Mesenchymal stem cell (in vitro differentiated cells and primary cell): Measurements from ENCODE around the gene TRPM3.

Experiments
- DNase-seq: peaks from one replicate; pipeline ENCODE4 v3.0.0-alpha.2; 2013
- H2AFZ ChIP-seq: one replicate; pipeline ENCODE4 v1.6.1; 2013; ENCODE audit warnings: low read depth, mild to moderate bottlenecking, control low read depth, inconsistent platforms, low read length, moderate library complexity
- H2AK5ac ChIP-seq: 2 replicates; pipeline ENCODE4 v1.6.1; 2013; ENCODE audit warnings: low read length, moderate library complexity, mild to moderate bottlenecking, inconsistent platforms; ENCODE audit not compliant: severe bottlenecking
- H2BK120ac ChIP-seq: one replicate; pipeline ENCODE4 v1.6.1; 2013; ENCODE audit warnings: low read depth, mild to moderate bottlenecking, inconsistent platforms, low read length, moderate library complexity
- H2BK12ac ChIP-seq, 2 experiments: one replicate each; pipeline ENCODE4 v1.6.1; 2013; ENCODE audit warnings: inconsistent platforms in 2 of 2, low read length in 2 of 2, mild to moderate bottlenecking in 2 of 2, moderate library complexity in 2 of 2, control low read depth in 1 of 2
- H2BK15ac ChIP-seq: one replicate; pipeline ENCODE4 v1.6.1; 2013; ENCODE audit warnings: mild to moderate bottlenecking, low read depth, inconsistent platforms; ENCODE audit not compliant: poor library complexity, severe bottlenecking
- H2BK5ac ChIP-seq: 2 replicates; pipeline ENCODE4 v1.6.1; 2013; ENCODE audit warnings: low read depth, mild to moderate bottlenecking, low read length, control low read depth, inconsistent platforms; ENCODE audit not compliant: poor library complexity, severe bottlenecking
- H3K14ac ChIP-seq, 2 experiments: one replicate each; pipeline ENCODE4 v1.6.1; 2013; ENCODE audit warnings: inconsistent platforms in 2 of 2, low read length in 2 of 2, control low read depth in 1 of 2, mild to moderate bottlenecking in 1 of 2, moderate library complexity in 1 of 2
- H3K18ac ChIP-seq, 2 experiments: one replicate each; pipeline ENCODE4 v1.6.1; 2013; ENCODE audit warnings: inconsistent platforms in 2 of 2, low read length in 2 of 2, control low read depth in 1 of 2, low read depth in 1 of 2, mild to moderate bottlenecking in 1 of 2
- H3K23ac ChIP-seq, 2 experiments: one replicate each; pipeline ENCODE4 v1.6.1; 2013; ENCODE audit warnings: inconsistent platforms in 2 of 2, low read length in 2 of 2, mild to moderate bottlenecking in 2 of 2, moderate library complexity in 2 of 2, control low read depth in 1 of 2
- H3K27ac ChIP-seq: 2 replicates; pipeline ENCODE4 v1.5.1; 2013; ENCODE audit warnings: mild to moderate bottlenecking, moderate library complexity, low read length, control low read depth, inconsistent platforms; ENCODE audit not compliant: poor library complexity, severe bottlenecking
- H3K27me3 ChIP-seq, 2 experiments: 2 replicates each; pipeline versions ENCODE4 v1.6.1 to v1.7.0; 2013; ENCODE audit warnings: low read length in 2 of 2, mild to moderate bottlenecking in 2 of 2, moderate library complexity in 2 of 2, control low read depth in 1 of 2, inconsistent platforms in 1 of 2; ENCODE audit not compliant: control insufficient read depth in 1 of 2, insufficient read depth in 1 of 2
- H3K36me3 ChIP-seq, 2 experiments: 2 replicates each; pipeline versions ENCODE4 v1.6.1 to v1.7.0; 2013; ENCODE audit warnings: low read length in 2 of 2, control low read depth in 1 of 2, inconsistent platforms in 1 of 2, low read depth in 1 of 2, mild to moderate bottlenecking in 1 of 2; ENCODE audit not compliant: insufficient read depth in 2 of 2, control insufficient read depth in 1 of 2
- H3K4ac ChIP-seq, 2 experiments: one replicate each; pipeline ENCODE4 v1.6.1; 2013; ENCODE audit warnings: inconsistent platforms in 2 of 2, low read length in 2 of 2, mild to moderate bottlenecking in 2 of 2, moderate library complexity in 2 of 2, control low read depth in 1 of 2, low read depth in 1 of 2
- H3K4me1 ChIP-seq: 2 replicates; pipeline ENCODE4 v1.6.1; 2013; ENCODE audit warnings: low read depth, low read length, control low read depth; ENCODE audit not compliant: control insufficient read depth, insufficient read depth
- H3K4me2 ChIP-seq: 2 replicates; pipeline ENCODE4 v1.6.1; 2013; ENCODE audit warnings: low read length, mild to moderate bottlenecking, inconsistent platforms; ENCODE audit not compliant: poor library complexity, severe bottlenecking
- H3K4me3 ChIP-seq, 2 experiments: 2 replicates each; pipeline versions ENCODE4 v1.5.1 to v1.7.0; 2013; ENCODE audit warnings: low read length in 2 of 2, mild to moderate bottlenecking in 2 of 2, control low read depth in 1 of 2, low read depth in 1 of 2; ENCODE audit not compliant: insufficient read depth in 1 of 2
- H3K79me1 ChIP-seq: replicated peaks from 2 replicates; pipeline ENCODE4 v1.6.1; 2013; ENCODE audit warnings: mild to moderate bottlenecking, control low read depth, low read length, inconsistent platforms; ENCODE audit not compliant: poor library complexity, severe bottlenecking
- H3K9ac ChIP-seq: 2 replicates; pipeline ENCODE4 v1.7.0; 2013; ENCODE audit warnings: mild to moderate bottlenecking, low read length, moderate library complexity
- H3K9me3 ChIP-seq: 2 replicates; pipeline ENCODE4 v1.7.0; 2013; ENCODE audit warnings: mild to moderate bottlenecking, low read length; ENCODE audit not compliant: control insufficient read depth
- H4K8ac ChIP-seq: one replicate; pipeline ENCODE4 v1.6.1; 2013; ENCODE audit warnings: inconsistent platforms, mild to moderate bottlenecking, low read length, moderate library complexity
- H4K91ac ChIP-seq: one replicate; pipeline ENCODE4 v1.6.1; 2013; ENCODE audit warnings: mild to moderate bottlenecking, low read length, inconsistent platforms
- WGBS: methylation state at CpG from one replicate; pipeline ENCODE4 v1.1.7; 2013; ENCODE audit warnings: mixed read lengths; 5-methylcytosine and 5-hydroxymethylcytosine counted together

TRPM3 gene

GRCh38 chr9:70618784-70619183, 502.6 kb downstream of the TRPM3 start:
- H2AFZ ChIP-seq: no peak overlapping the region
- no peak overlapping the region for H2BK15ac ChIP-seq
- H3K9ac ChIP-seq: no peak overlapping the region
- no peak overlapping the region for H3K27ac ChIP-seq
- H3K4me2 ChIP-seq: no peak overlapping the region
- no peak overlapping the region for H4K8ac ChIP-seq
- H3K27me3 ChIP-seq: peaks cover 0 to 10% of the 10 kb centered on the region in 2 experiments
- H3K9me3 ChIP-seq: no peaks in the 10 kb centered on the region
- H3K14ac ChIP-seq: no peak overlapping the region
- no peak overlapping the region for H2BK5ac ChIP-seq
- H3K79me1 ChIP-seq: no peaks in the 10 kb centered on the region
- DNase-seq: no peak
- no peaks in the 10 kb centered on the region for H3K36me3 ChIP-seq
- H2BK120ac ChIP-seq: no peak overlapping the region
- H3K18ac ChIP-seq: no peak overlapping the region
- no peak overlapping the region for H2BK12ac ChIP-seq
- H3K4me1 ChIP-seq: no peaks in the 10 kb centered on the region
- H4K91ac ChIP-seq: no peak overlapping the region
- H2AK5ac ChIP-seq: no peak overlapping the region
- WGBS: 93% methylated on average over 17 of the region's 17 CpGs
- no peak overlapping the region for H3K4me3 ChIP-seq
- H3K23ac ChIP-seq: no peak overlapping the region
- no peak overlapping the region for H3K4ac ChIP-seq

DNA sequence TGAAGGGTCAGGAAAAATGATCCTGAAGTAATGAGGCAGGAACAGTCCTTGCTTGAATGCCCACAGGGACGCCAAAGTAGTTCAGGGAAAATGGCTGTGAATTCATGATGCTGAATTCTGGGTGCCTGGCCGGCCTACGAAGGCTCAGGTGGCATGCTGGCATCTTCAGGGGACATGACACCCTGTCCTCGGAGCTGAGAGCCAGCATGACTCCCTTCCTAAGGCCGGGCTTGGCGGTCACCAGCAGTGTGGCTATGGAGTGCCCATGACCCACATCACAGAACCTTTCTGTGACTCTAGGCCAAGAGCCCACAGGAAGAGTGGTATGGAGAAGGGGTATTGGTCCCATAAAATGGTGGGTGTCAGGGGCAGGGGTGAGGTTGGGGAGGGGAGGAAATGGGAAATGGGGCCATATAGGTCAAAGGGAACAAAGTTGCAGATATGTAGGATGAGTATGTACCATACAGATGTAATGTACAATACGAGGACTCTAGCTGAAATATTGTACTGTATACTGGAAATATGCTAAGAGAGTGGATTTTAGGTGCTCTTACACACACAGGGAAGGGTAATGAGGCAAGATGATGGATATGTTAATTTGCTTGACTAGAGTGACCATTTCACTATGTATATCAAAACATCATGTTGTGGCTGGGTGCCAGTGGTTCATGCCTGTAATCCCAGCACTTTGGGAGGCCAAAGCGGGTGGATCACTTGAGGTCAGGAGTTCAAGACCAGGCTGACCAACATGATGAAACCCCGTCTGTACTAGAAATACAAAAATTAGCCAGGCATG, 504.2 kb downstream of the TRPM3 start:
- Histone ChIP-seq H2BK120ac (no peak overlapping the region), H3K9me3 (no peaks in the 10 kb centered on the region), H2AK5ac (no peak overlapping the region), H3K4me3 (no peak overlapping the region), H3K23ac (no peak overlapping the region), H3K27me3 (peaks cover 0 to 13% of the 10 kb centered on the region in 2 experiments), H3K14ac (no peak overlapping the region), H4K91ac (no peak overlapping the region), H2BK15ac (no peak overlapping the region), H2BK5ac (no peak overlapping the region), H2AFZ (no peak overlapping the region), H3K4me1 (no peaks in the 10 kb centered on the region), H3K36me3 (no peaks in the 10 kb centered on the region), H3K4ac (no peak overlapping the region), H3K18ac (no peak overlapping the region), H4K8ac (no peak overlapping the region), H3K79me1 (no peaks in the 10 kb centered on the region), H3K27ac (no peak overlapping the region), H3K9ac (no peak overlapping the region), H3K4me2 (no peak overlapping the region), H2BK12ac (no peak overlapping the region)
- 82% methylated on average over 9 of the region's 9 CpGs for WGBS
- DNase-seq: no peak

DNA sequence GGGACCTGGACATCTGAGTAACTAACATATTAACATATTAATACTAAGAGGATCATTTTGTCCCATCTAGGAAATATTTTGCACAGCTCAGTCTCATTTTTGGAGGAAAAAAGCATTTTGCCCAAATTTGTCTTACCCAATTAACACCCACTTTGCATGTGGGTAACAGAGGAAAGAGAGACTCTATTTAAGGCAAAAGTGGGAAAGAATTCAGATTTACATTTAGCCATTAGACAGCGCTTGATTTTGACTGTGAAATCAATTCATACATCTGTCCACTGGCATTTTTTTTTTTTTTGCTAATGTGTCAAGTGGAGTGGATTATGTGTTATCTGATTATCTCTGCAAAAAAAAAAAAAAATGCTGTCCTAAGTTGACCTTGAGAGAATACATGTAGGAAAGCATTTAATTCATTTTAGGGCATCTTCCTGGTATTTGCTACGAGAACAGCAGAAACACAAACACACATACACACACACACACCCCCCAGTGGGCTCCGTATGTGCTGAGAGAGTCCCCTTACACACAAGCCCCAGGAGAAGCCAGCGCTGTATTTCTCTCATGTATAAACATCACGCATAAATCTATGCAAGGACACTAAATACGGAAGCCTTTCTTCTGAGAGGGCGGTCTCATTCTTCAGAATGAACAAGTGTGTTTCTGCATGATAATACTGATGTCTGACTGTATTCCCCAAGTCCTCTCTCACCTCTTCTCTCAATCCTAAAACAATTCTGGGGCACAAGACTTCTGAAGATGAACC, 505.0 kb downstream of the TRPM3 start:
- no peak overlapping the region for H3K4me2 ChIP-seq
- no peak overlapping the region for H3K4me3 ChIP-seq
- H2BK120ac ChIP-seq: no peak overlapping the region
- no peak overlapping the region for H2AFZ ChIP-seq
- WGBS: 83% methylated on average over 4 of the region's 7 CpGs
- peaks cover 0 to 16% of the 10 kb centered on the region in 2 experiments for H3K27me3 ChIP-seq
- no peak overlapping the region for H3K9ac ChIP-seq
- H2AK5ac ChIP-seq: no peak overlapping the region
- no peak overlapping the region for H4K91ac ChIP-seq
- H3K4ac ChIP-seq: no peak overlapping the region
- no peak overlapping the region for H2BK15ac ChIP-seq
- no peak overlapping the region for H3K27ac ChIP-seq
- no peak overlapping the region for H2BK12ac ChIP-seq
- no peaks in the 10 kb centered on the region for H3K9me3 ChIP-seq
- no peak overlapping the region for H3K23ac ChIP-seq
- DNase-seq: no peak
- no peaks in the 10 kb centered on the region for H3K79me1 ChIP-seq
- H3K14ac ChIP-seq: no peak overlapping the region
- no peak overlapping the region for H4K8ac ChIP-seq
- H3K4me1 ChIP-seq: no peaks in the 10 kb centered on the region
- no peak overlapping the region for H3K18ac ChIP-seq
- H2BK5ac ChIP-seq: no peak overlapping the region
- H3K36me3 ChIP-seq: no peaks in the 10 kb centered on the region

- Histone ChIP-seq H3K79me1 (no peaks in the 10 kb centered on the region), H3K14ac (no peak overlapping the region), H3K4me2 (no peak overlapping the region), H2AK5ac (no peak overlapping the region), H3K9me3 (no peaks in the 10 kb centered on the region), H3K4ac (no peak overlapping the region), H2BK5ac (no peak overlapping the region), H2BK15ac (no peak overlapping the region), H3K36me3 (no peaks in the 10 kb centered on the region), H4K8ac (no peak overlapping the region), H3K4me3 (no peak overlapping the region), H3K18ac (no peak overlapping the region), H2BK120ac (no peak overlapping the region), H3K9ac (no peak overlapping the region), H4K91ac (no peak overlapping the region), H3K27ac (no peak overlapping the region), H2AFZ (no peak overlapping the region), H3K27me3 (peaks cover 0 to 17% of the 10 kb centered on the region in 2 experiments), H3K23ac (no peak overlapping the region), H3K4me1 (no peaks in the 10 kb centered on the region), H2BK12ac (no peak overlapping the region)
- DNase-seq: no peak
- 97% methylated on average over 3 of the region's 4 CpGs for WGBS
Observed at GRCh38 chr9:70615464-70616138, 505.8 kb downstream of the TRPM3 start.
